Epidermal melanocyte (primary cell): ENCODE measurements around the gene VDAC1.
"Not testable (repeated sequence)": the region's sequence is repeated elsewhere in the genome, so short reads cannot be mapped to it uniquely, and the experiment has no call there.

ENCODE experiments used
- DNase-seq: peaks from one replicate; pipeline ENCODE4 v3.0.0; 2011; ENCODE audit warnings: low spot score; ENCODE audit not compliant: insufficient read length

Gene VDAC1

DNA sequence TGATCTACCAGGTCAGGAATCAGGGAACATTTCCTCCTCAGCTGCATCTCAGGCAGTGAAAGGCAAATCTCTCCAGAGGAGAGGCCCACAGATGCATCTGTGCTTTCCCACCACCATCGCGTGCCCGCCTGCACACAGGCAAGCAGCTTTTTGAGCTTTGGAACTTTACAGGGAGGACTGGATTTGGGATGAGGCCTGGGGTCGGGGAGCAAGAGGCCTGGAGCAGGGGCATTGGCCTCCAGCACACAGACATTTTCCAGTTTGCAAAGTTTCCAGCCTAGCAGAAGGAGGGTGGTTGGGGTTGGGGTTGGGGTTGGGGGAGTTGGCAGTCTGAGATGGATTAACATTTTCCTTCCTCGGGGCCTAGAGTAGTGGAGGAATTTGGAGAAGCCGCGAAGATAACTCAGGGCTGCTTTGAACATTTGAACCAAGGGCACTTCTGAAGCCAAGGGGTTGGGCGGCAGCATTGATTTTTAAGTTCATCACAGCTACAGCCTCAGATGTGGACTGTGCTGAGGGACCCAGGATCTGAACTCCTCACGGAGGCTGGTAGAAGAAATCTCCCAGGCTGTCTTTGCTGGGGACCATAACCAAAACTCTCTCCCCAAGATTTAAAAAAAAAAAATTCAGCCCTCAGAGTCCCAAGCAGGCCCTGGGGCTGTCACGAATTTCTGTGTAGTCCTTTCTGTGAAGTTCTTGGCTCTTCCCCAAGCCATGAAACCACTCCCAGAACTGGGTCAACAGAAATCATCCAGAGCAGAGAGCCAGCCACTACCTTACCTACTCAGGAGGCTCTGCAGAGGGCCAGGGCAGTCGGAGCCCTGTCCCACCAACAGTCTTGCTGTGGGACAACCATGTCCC is 61.9 kb downstream of the VDAC1 start:
- peak; percentile 40 for DNase-seq

DNA sequence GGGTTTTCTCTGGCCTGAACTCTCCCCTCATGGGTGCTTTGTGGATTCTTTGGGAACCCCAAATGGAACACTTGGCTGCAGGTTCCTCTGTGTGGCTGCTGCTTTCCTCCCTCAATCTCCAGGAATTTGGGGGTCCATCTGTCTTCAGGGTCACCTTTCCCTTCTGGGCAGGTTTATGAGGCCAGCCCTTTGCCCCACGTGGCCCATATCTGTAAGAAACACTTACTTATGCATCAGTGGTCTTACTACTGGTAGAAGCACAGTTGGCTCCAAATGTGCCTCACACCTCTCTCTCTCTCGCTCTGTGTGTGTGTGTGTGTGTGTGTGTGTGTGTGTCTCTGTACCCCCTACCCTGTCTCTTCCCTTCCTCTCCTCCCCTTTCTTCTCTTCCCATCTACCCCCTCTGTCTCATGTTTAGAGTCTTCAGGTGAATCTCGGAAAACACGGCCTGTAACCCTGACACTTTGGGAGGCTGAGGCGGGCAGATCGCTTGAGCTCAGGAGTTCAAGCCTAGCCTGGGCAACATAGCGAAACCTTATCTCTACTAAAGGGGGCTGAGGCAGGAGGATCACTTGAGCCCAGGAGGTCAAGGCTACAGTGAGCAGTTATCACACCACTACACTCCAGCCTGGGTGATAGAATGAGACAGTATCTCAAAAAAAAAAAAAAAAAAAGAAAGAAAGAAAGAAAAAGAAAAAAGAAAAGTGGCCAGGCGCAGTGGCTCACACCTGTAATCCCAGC is 63.1 kb downstream of the VDAC1 start:
- DNase-seq, result no peak

DNA sequence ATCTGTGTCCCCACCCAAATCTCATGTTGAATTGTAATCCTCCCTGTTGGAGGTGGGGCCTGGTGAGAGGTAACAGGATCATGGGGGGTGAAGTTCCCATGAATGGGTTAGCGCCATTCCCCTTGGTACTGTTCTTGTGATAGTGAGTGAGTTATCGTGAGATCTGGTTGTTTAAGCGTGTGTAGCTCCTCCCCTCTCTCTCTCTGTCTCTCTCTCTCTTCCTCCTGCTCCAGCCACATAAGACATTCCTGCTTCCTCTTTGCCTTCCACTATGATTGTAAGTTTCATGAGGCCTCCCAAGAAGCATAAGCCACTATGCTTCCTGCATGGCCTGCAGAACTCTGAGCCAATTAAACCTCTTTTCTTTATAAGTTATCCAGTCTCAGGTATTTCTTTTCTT is 65.1 kb downstream of the VDAC1 start:
- no peak for DNase-seq

DNA sequence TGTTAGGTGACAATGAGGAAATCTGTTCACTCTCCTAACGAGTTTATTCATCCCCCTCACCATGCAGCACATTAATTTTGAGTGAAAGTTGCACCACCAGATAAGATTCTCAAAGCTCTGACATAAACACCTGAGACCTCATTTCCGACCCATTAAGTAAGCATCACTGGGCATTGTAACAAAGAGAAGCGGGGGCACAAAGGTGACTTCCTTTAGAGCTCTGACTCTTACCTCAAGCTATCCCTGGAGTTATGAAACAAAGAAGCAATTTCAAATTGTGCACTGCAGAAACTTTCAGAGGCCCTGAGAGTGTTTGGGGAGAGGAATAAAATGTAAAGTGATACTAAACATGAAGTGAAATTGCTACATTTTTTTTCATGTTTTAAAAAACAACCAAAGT is 65.8 kb downstream of the VDAC1 start:
- DNase-seq, result no peak

DNA sequence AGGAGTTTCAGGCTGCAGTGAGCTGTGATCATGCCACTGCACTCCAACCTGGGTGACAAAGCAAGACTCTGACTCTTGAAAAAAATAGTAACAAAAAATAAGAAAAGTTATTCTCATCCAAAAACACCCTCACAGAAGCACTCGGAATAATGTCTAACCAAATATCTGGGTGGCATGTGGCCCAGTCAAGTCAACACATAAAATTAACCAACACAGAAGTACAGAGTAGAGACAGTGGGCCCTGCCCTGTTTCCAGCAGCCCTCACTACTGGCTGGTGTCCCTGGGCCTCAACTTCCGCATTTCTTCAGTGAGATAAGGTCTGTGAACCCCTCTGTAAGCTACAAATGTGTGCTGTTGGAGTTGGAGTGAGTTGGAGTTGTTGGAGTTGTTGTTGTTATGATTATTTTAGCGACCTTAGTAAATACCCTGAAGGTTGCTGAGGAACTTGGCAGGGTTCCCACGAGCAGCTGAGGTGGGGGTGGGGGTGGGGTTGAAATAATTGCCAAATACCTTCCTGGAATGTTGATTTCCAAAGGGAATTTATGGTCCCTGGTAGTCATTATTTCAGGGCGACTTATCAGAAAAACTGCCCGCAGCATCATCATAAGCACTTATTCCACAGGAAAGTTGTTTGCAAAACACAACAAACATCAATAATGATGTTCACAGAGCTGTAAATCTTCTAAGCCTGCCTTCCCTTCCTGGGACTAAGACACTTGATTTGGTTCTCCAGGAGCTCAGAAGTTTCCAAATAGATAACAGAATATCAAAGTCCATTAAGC is 66.5 kb downstream of the VDAC1 start:
- DNase-seq, result no peak

DNA sequence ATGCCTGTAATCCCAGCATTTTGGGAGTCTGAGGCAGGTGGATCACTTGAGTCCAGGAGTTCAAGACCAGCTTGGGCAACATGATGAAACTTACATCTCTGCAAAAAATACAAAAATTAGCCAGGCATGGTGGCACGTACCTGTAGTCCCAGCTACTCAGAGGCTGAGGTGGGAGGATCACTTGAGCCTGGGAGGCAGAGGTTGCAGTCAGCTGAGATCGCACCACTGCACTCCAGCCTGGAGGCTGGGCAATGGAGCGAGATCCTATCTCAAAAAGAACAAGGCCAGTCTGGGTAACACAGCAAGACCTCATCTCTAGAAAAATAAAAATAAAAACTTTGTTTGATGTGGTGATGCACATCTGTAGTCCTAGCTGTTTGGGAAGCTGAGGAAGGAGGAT is 67.1 kb downstream of the VDAC1 start:
- not testable (repeated sequence) for DNase-seq

DNA sequence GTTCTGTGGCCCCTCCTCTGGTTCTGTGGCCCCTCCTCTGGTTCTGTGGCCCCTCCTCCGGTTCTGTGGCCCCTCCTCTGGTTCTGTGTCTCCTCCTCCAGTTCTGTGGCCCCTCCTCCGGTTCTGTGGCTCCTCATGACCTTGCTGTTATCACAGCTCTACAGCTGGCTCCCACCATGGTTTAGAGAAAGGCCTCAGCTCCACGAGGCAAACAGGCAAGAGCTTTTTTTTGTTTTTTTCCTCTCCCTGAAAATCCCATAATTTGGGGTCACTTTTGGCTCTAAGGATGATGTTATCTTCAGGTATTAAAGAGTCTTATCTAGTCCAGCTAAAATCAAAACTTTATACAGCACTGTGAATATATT is 68.1 kb downstream of the VDAC1 start:
- no peak for DNase-seq

DNA sequence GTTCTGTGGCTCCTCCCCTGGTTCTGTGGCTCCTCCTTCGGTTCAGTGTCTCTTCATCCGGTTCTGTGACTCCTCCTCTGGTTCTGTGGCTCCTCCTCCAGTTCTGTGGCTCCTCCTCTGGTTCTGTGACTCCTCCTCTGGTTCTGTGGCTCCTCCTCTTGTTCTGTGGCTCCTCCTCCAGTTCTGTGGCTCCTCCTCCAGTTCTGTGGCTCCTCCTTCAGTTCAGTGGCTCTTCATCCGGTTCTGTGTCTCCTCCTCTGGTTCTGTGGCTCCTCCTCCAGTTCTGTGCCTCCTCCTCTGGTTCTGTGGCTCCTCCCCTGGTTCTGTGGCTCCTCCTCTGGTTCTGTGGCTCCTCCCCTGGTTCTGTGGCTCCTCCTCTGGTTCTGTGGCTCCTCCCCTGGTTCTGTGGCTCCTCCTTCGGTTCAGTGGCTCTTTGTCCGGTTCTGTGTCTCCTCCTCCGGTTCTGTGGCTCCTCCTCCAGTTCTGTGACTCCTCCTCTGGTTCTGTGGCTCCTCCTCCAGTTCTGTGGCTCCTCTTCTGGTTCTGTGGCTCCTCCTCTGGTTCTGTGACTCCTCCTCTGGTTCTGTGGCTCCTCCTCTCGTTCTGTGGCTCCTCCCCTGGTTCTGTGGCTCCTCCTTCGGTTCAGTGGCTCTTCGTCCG is 68.7 kb downstream of the VDAC1 start:
- not testable (repeated sequence) for DNase-seq

DNA sequence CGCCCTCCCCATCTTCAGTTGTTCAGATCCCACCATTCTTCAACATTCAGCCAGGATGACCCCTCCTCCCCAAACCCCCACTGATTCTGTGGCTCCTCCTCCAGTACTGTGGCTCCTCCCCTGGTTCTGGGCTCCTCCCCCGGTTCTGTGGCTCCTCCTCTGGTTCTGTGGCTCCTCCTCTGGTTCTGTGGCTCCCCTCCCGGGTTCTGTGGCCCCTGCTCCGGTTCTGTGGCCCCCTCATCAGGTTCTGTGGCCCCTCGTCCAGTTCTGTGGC is 69.2 kb downstream of the VDAC1 start:
- no peak for DNase-seq

DNA sequence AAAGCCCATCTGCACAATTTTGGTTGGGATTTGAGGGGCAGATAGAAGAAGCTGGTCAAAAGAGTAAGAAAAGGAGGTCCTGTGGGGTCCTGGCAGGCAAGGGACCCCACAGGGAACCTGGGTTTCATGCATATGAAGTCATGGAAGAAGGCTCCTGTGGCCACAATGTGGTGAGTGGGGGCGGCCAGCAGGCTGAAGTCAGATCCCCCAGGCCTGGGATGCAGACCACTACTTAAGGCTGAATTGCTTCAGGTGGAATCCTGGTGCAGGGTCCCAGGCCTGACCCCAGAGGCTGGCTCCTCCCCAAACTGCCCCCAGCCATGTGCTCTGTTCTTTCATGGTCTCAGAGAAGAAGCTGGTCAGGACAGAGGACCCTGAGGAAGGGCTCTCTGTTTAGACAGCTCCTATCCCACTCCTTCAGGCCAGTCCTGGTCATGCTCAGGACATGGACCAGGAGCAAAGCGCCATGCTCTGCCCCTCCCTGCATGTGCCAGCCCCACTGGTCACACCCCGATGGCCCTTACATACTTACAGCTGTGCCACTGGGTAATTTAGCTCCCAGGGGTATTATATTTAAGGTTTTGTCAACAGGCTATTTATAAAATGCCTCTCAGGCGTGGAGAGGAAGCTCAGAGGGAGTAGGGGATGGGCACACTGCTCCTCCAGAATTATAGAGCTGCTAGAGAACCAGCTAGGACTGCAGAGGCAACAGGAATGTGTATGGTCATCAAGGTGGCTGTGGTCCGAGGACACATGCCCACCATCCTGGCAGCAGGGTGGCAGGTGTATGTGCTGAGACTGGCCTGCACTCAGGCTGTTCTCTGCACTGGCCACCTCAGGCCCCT is 69.7 kb downstream of the VDAC1 start:
- DNase-seq, result no peak

DNA sequence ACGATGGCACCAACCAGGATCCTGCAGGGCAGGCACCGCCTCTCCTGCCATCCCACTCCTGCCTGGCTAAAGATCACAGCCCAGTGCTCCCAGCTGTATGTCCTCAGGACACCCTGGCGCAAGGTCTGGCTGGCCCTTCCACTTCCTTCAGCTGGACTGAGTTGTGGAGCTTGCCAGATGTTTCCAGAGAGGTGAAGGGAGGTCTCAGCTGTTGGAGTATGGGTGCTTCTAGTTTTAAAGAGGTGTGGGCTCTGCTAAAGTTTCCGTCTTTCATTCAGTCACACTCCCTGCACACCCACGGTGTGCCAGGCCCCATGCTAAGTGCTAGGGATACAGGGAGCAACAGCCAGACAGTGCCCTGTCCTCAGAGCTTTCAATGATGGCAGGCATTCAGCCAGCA is 70.5 kb downstream of the VDAC1 start:
- no peak for DNase-seq

DNA sequence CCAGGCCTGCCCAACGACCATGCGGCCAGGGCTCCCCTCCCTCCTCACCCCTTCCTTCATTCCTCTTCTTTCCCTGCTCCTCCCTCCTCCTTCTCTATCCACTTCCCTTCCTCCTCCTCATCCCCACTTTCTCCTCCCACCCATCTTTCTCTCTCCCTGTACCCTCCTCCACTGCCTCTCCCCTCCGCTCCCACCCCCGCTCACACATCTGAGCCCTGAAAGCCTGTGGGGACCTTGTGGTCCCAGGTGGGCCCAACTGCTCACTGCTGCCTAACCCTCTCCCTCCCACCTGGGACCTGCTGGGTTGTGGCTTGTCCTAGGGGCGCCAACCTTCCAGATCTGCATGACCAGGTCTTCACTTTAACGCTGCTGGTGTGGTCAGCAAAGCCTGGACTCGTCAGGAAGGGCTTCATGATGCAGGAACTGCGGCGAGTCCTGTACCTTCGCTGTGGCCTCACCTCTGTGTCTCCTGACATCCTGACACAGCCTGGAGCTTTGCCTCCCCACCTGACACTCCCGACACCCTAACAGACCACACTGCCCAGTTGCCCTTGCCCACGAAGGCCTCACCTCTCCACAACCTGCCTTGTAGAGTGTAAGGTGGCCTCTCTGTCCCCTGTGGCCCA is 71.0 kb downstream of the VDAC1 start:
- no peak for DNase-seq

DNA sequence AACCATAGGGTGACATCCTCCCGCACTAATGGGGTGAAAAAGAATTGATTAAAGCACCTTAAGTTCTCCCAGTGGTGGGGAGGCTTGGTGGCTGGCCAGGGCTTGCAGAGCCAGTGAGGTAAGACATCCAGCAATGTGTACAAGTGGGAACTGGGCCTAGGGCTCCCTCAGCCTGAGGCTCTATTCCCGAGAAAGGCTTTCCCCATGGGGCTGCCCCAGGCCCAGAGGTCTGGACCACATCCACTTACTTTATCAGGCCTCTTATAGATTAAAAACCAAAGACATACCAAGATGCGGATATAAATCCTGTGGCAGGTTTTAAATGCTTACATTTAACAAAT is 71.6 kb downstream of the VDAC1 start:
- DNase-seq, result no peak

DNA sequence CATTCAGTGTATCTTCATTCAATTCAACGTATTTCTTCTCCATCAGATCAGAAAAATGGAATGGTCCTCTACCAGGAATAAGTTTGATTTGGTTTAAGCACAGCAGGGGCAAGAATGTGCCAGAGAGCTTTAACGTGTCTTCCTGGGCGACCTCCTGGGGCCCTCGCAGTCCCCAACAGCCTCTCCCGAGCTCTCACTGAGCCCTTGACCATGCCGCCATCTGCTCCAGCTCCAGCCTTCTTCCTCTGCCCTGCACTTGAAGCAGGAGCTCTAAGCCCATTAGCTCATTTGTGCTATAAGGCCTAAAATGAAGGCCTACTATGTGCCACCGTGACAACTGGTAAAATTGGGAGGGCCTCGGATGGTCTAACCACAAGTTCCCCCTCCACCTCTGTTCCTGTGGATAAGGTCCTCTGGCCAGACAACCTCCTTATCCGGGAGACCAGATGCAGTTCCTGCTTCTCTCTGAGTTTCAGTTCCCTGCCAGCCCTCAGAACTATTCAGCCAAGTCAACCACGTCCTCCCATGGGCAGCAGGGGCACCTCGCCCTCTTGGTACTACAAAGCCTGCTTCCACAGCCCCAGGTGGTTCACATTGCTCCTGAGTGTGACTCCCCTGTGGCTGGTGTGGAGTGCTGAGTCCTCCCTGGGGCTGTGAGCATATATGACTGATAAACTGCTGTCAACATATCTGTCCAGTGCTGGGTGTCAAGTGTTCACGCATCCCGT is 72.2 kb downstream of the VDAC1 start:
- no peak for DNase-seq

DNA sequence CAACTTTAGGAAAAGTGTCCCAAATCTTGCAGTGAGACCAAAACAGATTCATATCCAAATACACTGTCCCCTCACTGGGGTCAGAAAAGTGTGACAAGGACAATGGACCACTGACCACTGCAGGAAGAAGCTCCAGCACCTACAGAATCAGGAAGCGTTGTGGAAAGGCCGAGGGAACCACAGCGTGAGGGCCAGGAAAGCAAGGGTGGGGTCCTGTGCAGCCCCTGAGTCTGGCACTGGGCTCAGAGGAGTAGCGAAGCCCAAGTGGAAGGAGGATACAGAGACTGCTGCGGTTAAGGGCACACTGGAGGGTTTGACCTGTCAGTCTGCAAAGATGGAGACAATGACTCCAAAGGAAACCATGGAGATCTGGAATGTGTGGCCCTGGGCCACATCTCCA is 73.2 kb downstream of the VDAC1 start:
- DNase-seq, result no peak

DNA sequence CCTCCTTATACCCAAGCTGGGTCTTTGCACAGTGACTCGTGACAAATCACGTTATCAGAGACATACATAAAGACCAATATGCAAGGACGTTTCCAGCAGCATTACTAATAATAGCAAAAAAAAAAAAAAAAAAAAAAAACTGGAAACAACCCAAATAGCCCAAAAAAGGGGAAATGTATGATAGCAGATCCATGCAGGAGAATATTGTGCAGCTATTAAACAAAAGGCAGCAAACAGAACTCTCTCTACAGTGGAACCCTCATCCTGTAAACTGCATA is 74.0 kb downstream of the VDAC1 start:
- no peak for DNase-seq

DNA sequence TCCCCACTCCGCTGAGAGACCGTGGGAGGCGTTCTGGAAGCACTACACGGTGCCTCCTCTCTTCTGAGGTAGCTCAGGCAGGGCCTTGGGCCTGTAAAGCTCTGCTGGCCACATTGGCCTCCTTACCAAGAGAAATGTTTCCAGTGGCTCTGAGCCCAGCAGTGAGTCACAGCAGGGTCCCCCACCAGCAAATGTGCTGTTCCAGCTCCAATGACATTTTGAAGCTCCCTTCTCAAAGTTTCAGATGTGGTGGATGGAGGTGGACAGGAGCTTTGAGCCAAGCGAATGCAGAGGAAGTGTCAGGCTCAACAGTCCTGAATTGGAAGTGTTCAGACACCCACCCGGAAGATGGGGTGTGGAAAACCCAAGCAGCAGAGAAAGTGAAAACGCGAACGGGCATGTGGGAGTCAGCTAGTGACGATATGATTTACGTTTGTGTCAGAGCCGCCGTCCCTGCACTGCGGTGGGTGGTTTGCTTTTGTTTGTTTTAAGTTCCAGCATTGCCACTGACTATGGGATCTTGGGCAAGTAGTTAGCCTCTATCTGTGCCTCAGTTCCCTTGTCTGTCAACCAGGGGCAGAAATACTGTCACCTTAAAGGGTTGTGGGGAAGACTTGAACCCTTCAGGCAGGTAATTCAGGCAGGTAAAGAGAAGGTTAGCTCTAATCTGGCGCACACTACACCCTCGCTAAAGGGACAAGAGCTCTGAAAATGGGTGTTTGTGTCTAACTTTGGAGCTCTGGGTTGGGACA is 74.5 kb downstream of the VDAC1 start:
- DNase-seq, result no peak

DNA sequence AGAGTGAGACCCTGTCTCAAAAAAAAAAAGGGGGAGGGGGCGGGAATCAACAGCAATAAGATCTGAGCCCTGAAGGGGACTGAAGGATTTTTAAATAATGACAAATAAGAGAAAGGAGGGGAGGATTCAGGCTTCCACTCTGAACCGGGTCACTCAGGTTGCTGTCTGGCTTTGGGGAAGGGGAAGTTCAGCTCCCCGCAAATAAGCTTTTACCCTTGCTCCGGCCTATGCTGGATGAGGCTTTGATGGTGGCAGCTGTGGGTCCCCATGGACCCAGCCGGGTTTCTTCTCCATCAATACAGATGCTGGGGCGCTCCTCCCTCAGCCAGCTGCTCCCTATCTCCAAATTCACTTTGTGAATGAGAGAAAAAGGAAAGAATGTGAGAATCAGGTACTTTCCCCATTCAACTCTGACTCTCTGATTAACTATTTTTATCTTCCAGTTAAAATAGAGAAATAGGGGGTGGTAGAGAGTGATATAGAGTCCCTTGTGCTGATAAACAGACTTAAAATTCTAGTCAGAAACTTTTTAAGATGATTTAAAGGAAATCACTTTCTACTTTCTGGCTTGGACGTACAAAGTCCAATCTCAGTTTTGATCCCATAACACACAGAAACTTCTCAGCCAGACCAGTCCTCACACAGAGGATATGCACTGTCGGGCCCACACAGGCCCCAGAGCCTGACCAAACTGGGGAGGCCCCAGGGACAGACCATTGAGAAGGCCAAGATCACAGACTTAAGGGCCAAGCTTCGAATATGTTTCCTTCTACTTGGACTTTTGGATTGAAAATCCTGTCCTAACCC is 76.0 kb downstream of the VDAC1 start:
- DNase-seq, result no peak
